H9 (cell line): ENCODE results near the gene MORN1. TPM values are rescaled to one million over a fixed set of nuclear protein-coding genes. Genes with fewer than 3 reads are reported as not detected.

Experiments
- DNase-seq: peaks from one replicate; pipeline ENCODE4 v3.0.0-alpha.2; 2017
- H2AFZ ChIP-seq: one replicate; pipeline ENCODE4 v1.6.1; 2013; ENCODE audit warnings: mild to moderate bottlenecking, low read length, control low read depth, moderate library complexity
- H2AK5ac ChIP-seq: 2 replicates; pipeline ENCODE4 v1.6.1; 2013; ENCODE audit warnings: low read length, control low read depth, mixed read lengths; ENCODE audit not compliant: insufficient read length
- H2BK120ac ChIP-seq: one replicate; pipeline ENCODE4 v1.6.1; 2013; ENCODE audit warnings: low read depth, mild to moderate bottlenecking, low read length, control low read depth, inconsistent platforms; ENCODE audit not compliant: poor library complexity, severe bottlenecking
- H2BK12ac ChIP-seq: 2 replicates; pipeline ENCODE4 v1.6.1; 2013; ENCODE audit warnings: low read length, control low read depth, mixed read lengths, low read depth; ENCODE audit not compliant: insufficient read length
- H2BK15ac ChIP-seq: 2 replicates; pipeline ENCODE4 v1.6.1; 2013; ENCODE audit warnings: low read depth, low read length, control low read depth
- H2BK20ac ChIP-seq: one replicate; pipeline ENCODE4 v1.6.1; 2013; ENCODE audit warnings: low read depth, mild to moderate bottlenecking, low read length, control low read depth, inconsistent platforms; ENCODE audit not compliant: poor library complexity, severe bottlenecking
- H2BK5ac ChIP-seq: 2 replicates; pipeline ENCODE4 v1.6.1; 2013; ENCODE audit warnings: low read length, control low read depth, mixed read lengths; ENCODE audit not compliant: insufficient read length
- H3K14ac ChIP-seq: 2 replicates; pipeline ENCODE4 v1.6.1; 2013; ENCODE audit warnings: low read length, control low read depth; ENCODE audit not compliant: insufficient read depth
- H3K18ac ChIP-seq: 2 replicates; pipeline ENCODE4 v1.6.1; 2013; ENCODE audit warnings: low read depth, mild to moderate bottlenecking, mixed read lengths, low read length, control low read depth; ENCODE audit not compliant: insufficient read length
- H3K23ac ChIP-seq: 2 replicates; pipeline ENCODE4 v1.6.1; 2013; ENCODE audit warnings: low read length, control low read depth, mixed read lengths, low read depth; ENCODE audit not compliant: insufficient read length
- H3K23me2 ChIP-seq: 2 replicates; pipeline ENCODE4 v1.6.1; 2013; ENCODE audit warnings: low read depth, mild to moderate bottlenecking, mixed read lengths, low read length, control low read depth; ENCODE audit not compliant: insufficient read length, poor library complexity, severe bottlenecking
- H3K27ac ChIP-seq: 2 replicates; pipeline ENCODE4 v1.5.1; 2013; ENCODE audit warnings: low read length, control low read depth, mixed read lengths, low read depth; ENCODE audit not compliant: insufficient read length
- H3K27me3 ChIP-seq: 2 replicates; pipeline ENCODE4 v1.6.1; 2013; ENCODE audit warnings: low read length, control low read depth, inconsistent platforms; ENCODE audit not compliant: insufficient read depth
- H3K4ac ChIP-seq: 2 replicates; pipeline ENCODE4 v1.6.1; 2013; ENCODE audit warnings: low read depth, mild to moderate bottlenecking, control low read depth, inconsistent platforms, low read length, moderate library complexity
- H3K4me1 ChIP-seq: 2 replicates; pipeline ENCODE4 v1.6.1; 2013; ENCODE audit warnings: low read length, control low read depth, inconsistent platforms; ENCODE audit not compliant: insufficient read depth
- H3K4me2 ChIP-seq: 2 replicates; pipeline ENCODE4 v1.6.1; 2013; ENCODE audit warnings: low read length, control low read depth, mixed read lengths; ENCODE audit not compliant: insufficient read length, insufficient read depth
- H3K56ac ChIP-seq: 2 replicates; pipeline ENCODE4 v1.6.1; 2013; ENCODE audit warnings: low read depth, mild to moderate bottlenecking, mixed read lengths, low read length, control low read depth; ENCODE audit not compliant: insufficient read length
- H3K79me1 ChIP-seq: 2 replicates; pipeline ENCODE4 v1.6.1; 2013; ENCODE audit warnings: low read depth, mild to moderate bottlenecking, moderate library complexity, low read length, control low read depth, inconsistent platforms; ENCODE audit not compliant: insufficient read depth, poor library complexity, severe bottlenecking
- H3K79me2 ChIP-seq: 2 replicates; pipeline ENCODE4 v1.6.1; 2013; ENCODE audit warnings: low read length, control low read depth, inconsistent platforms; ENCODE audit not compliant: insufficient read depth
- H3K9ac ChIP-seq: 2 replicates; pipeline ENCODE4 v1.6.1; 2013; ENCODE audit warnings: low read length, control low read depth, mixed read lengths; ENCODE audit not compliant: insufficient read length; ENCODE audit errors: extremely low read depth
- H3K9me3 ChIP-seq: one replicate; pipeline ENCODE4 v1.6.1; 2013; ENCODE audit warnings: low read depth, low read length, inconsistent platforms; ENCODE audit not compliant: control insufficient read depth
- H3T11ph ChIP-seq: one replicate; pipeline ENCODE4 v1.6.1; 2013; ENCODE audit warnings: mild to moderate bottlenecking, low read length, control low read depth, inconsistent platforms
- H4K20me1 ChIP-seq: one replicate; pipeline ENCODE4 v1.6.1; 2013; ENCODE audit not compliant: control insufficient read depth, insufficient read length, insufficient read depth
- H4K5ac ChIP-seq: 2 replicates; pipeline ENCODE4 v1.6.1; 2013; ENCODE audit warnings: low read depth, mild to moderate bottlenecking, mixed read lengths, low read length, control low read depth; ENCODE audit not compliant: insufficient read length
- H4K8ac ChIP-seq: replicated peaks from 2 replicates; pipeline ENCODE4 v1.6.1; 2013; ENCODE audit warnings: low read length, control low read depth, mixed read lengths, low read depth; ENCODE audit not compliant: insufficient read length
- H4K91ac ChIP-seq: 2 replicates; pipeline ENCODE4 v1.6.1; 2013; ENCODE audit warnings: low read depth, mild to moderate bottlenecking, moderate library complexity, mixed read lengths, low read length, control low read depth; ENCODE audit not compliant: insufficient read length
- H3K27ac Mint-ChIP-seq, 3 experiments: 2 replicates in 2 of 3; 3 replicates in 1 of 3; pipeline ENCODE4 v1.8.0; 2020 to 2021; ENCODE audit warnings: mixed read lengths in 3 of 3, mild to moderate bottlenecking in 1 of 3, moderate library complexity in 1 of 3
- H3K27me3 Mint-ChIP-seq: 2 replicates; pipeline ENCODE4 v1.8.0; 2021; ENCODE audit warnings: low read depth, mild to moderate bottlenecking, moderate library complexity, mixed read lengths
- H3K36me3 Mint-ChIP-seq, 3 experiments: 2 replicates in 2 of 3; 3 replicates in 1 of 3; pipeline ENCODE4 v1.8.0; 2020 to 2021; ENCODE audit warnings: low read depth in 3 of 3, mixed read lengths in 3 of 3; ENCODE audit not compliant: insufficient read depth in 1 of 3
- H3K4me1 Mint-ChIP-seq, 2 experiments: 2 replicates each; pipeline ENCODE4 v1.8.0; 2020; ENCODE audit warnings: mixed read lengths in 2 of 2
- H3K4me3 Mint-ChIP-seq, 2 experiments: 2 replicates in 1 of 2; 3 replicates in 1 of 2; pipeline ENCODE4 v1.8.0; 2020 to 2021; ENCODE audit warnings: mild to moderate bottlenecking in 2 of 2, mixed read lengths in 2 of 2, moderate library complexity in 1 of 2
- H3K9me3 Mint-ChIP-seq, 2 experiments: 2 replicates in 1 of 2; 3 replicates in 1 of 2; pipeline ENCODE4 v1.8.0; 2020; ENCODE audit warnings: mild to moderate bottlenecking in 2 of 2, mixed read lengths in 2 of 2, moderate library complexity in 1 of 2
- WGBS: extraction: QIAGEN DNeasy Blood & Tissue Kit; methylation state at CpG from one replicate; pipeline ENCODE4 v1.1.7; 2013; ENCODE audit warnings: missing lambda C conversion rate, low lambda C conversion rate, mixed read lengths; ENCODE audit not compliant: insufficient read length; ENCODE audit errors: extremely low coverage; 5-methylcytosine and 5-hydroxymethylcytosine counted together
- total RNA-seq: library from RNA; stranded (reverse); gene quantifications from 2 replicates; pipeline ENCODE4 v1.2.1, GENCODE V29; 2021
- TF ChIP-seq, protein P1 (sequence below): fragments of 200-600 bp; sonication (generic); conservative IDR thresholded peaks from 3 replicates; pipeline ENCODE4 v1.8.0; 2021; ENCODE audit warnings: antibody characterized with exemption, mild to moderate bottlenecking

Gene MORN1
- total RNA-seq, 1 experiment from 2014 or later: 12.7 TPM

DNA sequence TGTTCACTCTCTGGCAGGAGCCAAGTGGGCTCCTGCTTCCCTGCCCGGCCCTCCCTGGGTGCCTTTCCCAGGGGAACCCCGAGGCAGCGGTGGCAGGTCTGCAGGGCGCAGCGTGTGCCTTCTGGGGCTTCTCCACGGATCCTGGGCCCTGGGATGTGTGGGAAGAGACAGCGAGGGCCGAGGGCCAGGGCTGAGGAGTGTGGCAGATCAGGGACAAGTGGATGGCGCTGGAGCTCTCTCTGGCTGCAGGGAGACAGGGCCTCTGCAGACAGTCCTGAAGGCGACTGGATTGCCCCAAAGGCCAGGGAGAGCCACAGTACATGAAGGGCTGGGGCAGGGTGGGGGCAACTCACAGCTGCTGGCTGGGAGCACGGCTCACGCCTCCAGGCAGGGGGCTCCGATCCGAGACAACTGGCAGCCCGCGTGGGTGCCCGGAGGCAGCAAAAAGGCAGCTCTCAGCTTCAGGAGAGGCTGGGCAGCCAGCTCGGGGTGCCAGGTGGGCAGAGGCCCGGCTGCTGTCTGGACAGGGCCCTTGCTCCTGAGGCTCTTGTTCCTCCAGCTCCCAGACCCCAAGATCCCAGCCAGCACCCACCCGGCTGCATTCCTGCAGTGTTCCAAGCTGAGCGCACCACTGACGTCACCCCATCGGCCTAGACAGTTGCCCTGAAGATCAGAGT, 16.0 kb downstream of the MORN1 start:
- no peak overlapping the region for H3T11ph ChIP-seq
- H2BK15ac ChIP-seq: no peak overlapping the region
- Mint-ChIP-seq H3K4me3 (no peak overlapping the region), H3K4me1 (no peaks in the 10 kb centered on the region), H3K27ac (no peak overlapping the region), H3K27me3 (no peaks in the 10 kb centered on the region; the same call in none of the 2 replicates), H3K9me3 (no peaks in the 10 kb centered on the region; a peak in 1 of 5 replicates), H3K36me3 (peaks cover 0 to 7% (median 0%) of the 10 kb centered on the region in 3 experiments; a peak in 5 of 7 replicates)
- no peak for DNase-seq
- no peaks in the 10 kb centered on the region for H3K4me1 ChIP-seq
- no peak overlapping the region for H3K23ac ChIP-seq
- H3K14ac ChIP-seq: peak overlapping the region; percentile 18; the same call in 1 of the 2 replicates
- TF ChIP-seq, protein P1, sequence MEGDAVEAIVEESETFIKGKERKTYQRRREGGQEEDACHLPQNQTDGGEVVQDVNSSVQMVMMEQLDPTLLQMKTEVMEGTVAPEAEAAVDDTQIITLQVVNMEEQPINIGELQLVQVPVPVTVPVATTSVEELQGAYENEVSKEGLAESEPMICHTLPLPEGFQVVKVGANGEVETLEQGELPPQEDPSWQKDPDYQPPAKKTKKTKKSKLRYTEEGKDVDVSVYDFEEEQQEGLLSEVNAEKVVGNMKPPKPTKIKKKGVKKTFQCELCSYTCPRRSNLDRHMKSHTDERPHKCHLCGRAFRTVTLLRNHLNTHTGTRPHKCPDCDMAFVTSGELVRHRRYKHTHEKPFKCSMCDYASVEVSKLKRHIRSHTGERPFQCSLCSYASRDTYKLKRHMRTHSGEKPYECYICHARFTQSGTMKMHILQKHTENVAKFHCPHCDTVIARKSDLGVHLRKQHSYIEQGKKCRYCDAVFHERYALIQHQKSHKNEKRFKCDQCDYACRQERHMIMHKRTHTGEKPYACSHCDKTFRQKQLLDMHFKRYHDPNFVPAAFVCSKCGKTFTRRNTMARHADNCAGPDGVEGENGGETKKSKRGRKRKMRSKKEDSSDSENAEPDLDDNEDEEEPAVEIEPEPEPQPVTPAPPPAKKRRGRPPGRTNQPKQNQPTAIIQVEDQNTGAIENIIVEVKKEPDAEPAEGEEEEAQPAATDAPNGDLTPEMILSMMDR: no peak
- no peak overlapping the region for H4K8ac ChIP-seq
- no peak overlapping the region for H3K4me2 ChIP-seq
- H2BK12ac ChIP-seq: no peak overlapping the region
- no peak overlapping the region for H4K5ac ChIP-seq
- H3K9ac ChIP-seq: no peak overlapping the region
- no peak overlapping the region for H3K18ac ChIP-seq
- no peaks in the 10 kb centered on the region for H3K79me2 ChIP-seq
- H2AK5ac ChIP-seq: no peak overlapping the region
- no peaks in the 10 kb centered on the region for H3K9me3 ChIP-seq
- no peak overlapping the region for H3K27ac ChIP-seq
- H2BK120ac ChIP-seq: no peak overlapping the region
- no peak overlapping the region for H2BK20ac ChIP-seq
- no peaks in the 10 kb centered on the region for H3K23me2 ChIP-seq
- H3K4ac ChIP-seq: no peak overlapping the region
- no peak overlapping the region for H4K91ac ChIP-seq
- no peaks in the 10 kb centered on the region for H4K20me1 ChIP-seq
- no CpG with 5 or more reads among the region's 23 CpGs for WGBS
- H2AFZ ChIP-seq: no peak overlapping the region
- no peak overlapping the region for H2BK5ac ChIP-seq
- H3K56ac ChIP-seq: no peak overlapping the region
- no peaks in the 10 kb centered on the region for H3K27me3 ChIP-seq
- H3K79me1 ChIP-seq: no peaks in the 10 kb centered on the region
